DOHH2 (cell line): ENCODE results near the gene CEACAM6.

Source experiments
- H3F3A ChIP-seq: fragments of 200-600 bp; sonication (generic), shearing (Covaris generic); 2 replicates; pipeline ENCODE4 v1.6.0; 2016; ENCODE audit warnings: antibody characterized with exemption, mild to moderate bottlenecking; ENCODE audit not compliant: control insufficient read depth, insufficient read depth
- H3K27ac ChIP-seq: fragments of 200-600 bp; sonication (generic); 2 replicates; pipeline ENCODE4 v1.5.1; 2014; ENCODE audit warnings: low read depth, mild to moderate bottlenecking, low read length, moderate library complexity
- H3K27me3 ChIP-seq: fragments of 200-600 bp; sonication (generic); 2 replicates; pipeline ENCODE4 v1.6.1; 2014; ENCODE audit warnings: mild to moderate bottlenecking, low read length, mixed read lengths; ENCODE audit not compliant: control insufficient read depth
- H3K36me3 ChIP-seq: fragments of 200-600 bp; sonication (generic); 2 replicates; pipeline ENCODE4 v1.6.1; 2014; ENCODE audit warnings: mild to moderate bottlenecking, low read length, moderate library complexity, mixed read lengths; ENCODE audit not compliant: control insufficient read depth
- H3K4me1 ChIP-seq: fragments of 200-600 bp; sonication (generic); 2 replicates; pipeline ENCODE4 v1.6.1; 2014; ENCODE audit warnings: mild to moderate bottlenecking, low read length, mixed read lengths; ENCODE audit not compliant: control insufficient read depth
- H3K4me2 ChIP-seq: fragments of 200-600 bp; sonication (generic); 2 replicates; pipeline ENCODE4 v1.6.0; 2014; ENCODE audit warnings: mild to moderate bottlenecking, low read length, moderate library complexity
- H3K4me3 ChIP-seq: fragments of 200-600 bp; sonication (generic); 2 replicates; pipeline ENCODE4 v1.5.1; 2014; ENCODE audit warnings: mild to moderate bottlenecking, low read length, mixed read lengths
- H3K79me2 ChIP-seq: fragments of 200-600 bp; sonication (generic); 2 replicates; pipeline ENCODE4 v1.6.1; 2014; ENCODE audit warnings: mild to moderate bottlenecking, low read length, mixed read lengths; ENCODE audit not compliant: control insufficient read depth
- H3K9me2 ChIP-seq: fragments of 200-600 bp; sonication (generic); replicated peaks from 2 replicates; pipeline ENCODE4 v1.6.1; 2014; ENCODE audit warnings: mild to moderate bottlenecking, low read length, mixed read lengths; ENCODE audit not compliant: control insufficient read depth
- H3K9me3 ChIP-seq: fragments of 200-600 bp; sonication (generic); 2 replicates; pipeline ENCODE4 v1.6.1; 2014; ENCODE audit warnings: antibody characterized with exemption, low read length, mixed read lengths; ENCODE audit not compliant: control insufficient read depth, insufficient read depth
- H4K20me1 ChIP-seq: fragments of 200-600 bp; sonication (generic); 2 replicates; pipeline ENCODE4 v1.6.0; 2014; ENCODE audit warnings: low read depth, mild to moderate bottlenecking, antibody characterized with exemption, low read length, moderate library complexity; ENCODE audit not compliant: control insufficient read depth, insufficient read depth
- CTCF ChIP-seq: fragments of 200-600 bp; sonication (generic); IDR thresholded peaks from one replicate; pipeline ENCODE4 v1.5.1; 2014; ENCODE audit warnings: antibody characterized with exemption, mild to moderate bottlenecking, low read depth, low read length; ENCODE audit not compliant: poor library complexity, severe bottlenecking
- EZH2phosphoT487 ChIP-seq: fragments of 200-600 bp; sonication (generic); IDR thresholded peaks from 2 replicates; pipeline ENCODE4 v1.6.1; 2017; ENCODE audit warnings: borderline replicate concordance, mild to moderate bottlenecking, antibody characterized with exemption, low read length, moderate library complexity, mixed read lengths

The CEACAM6 gene

GRCh38 chr19:41711376-41712261 lies 43.7 kb upstream of the CEACAM6 start:
- no peaks in the 10 kb centered on the region for H4K20me1 ChIP-seq
- no peaks in the 10 kb centered on the region for H3K9me2 ChIP-seq
- no peak overlapping the region for H3K4me2 ChIP-seq
- no peak overlapping the region for H3K4me3 ChIP-seq
- H3K79me2 ChIP-seq = no peaks in the 10 kb centered on the region
- no peak for TF ChIP-seq EZH2phosphoT487
- no peak for TF ChIP-seq CTCF
- no peaks in the 10 kb centered on the region for H3F3A ChIP-seq
- no peaks in the 10 kb centered on the region for H3K36me3 ChIP-seq
- H3K9me3 ChIP-seq = no peaks in the 10 kb centered on the region
- no peak overlapping the region for H3K27ac ChIP-seq
- H3K27me3 ChIP-seq = peaks cover 22% of the 10 kb centered on the region
- H3K4me1 ChIP-seq = no peaks in the 10 kb centered on the region

GRCh38 chr19:41714598-41714997 lies 40.7 kb upstream of the CEACAM6 start:
- Histone ChIP-seq H3K9me2 (no peaks in the 10 kb centered on the region), H3K27me3 (peaks cover 30% of the 10 kb centered on the region)
- no peak for TF ChIP-seq EZH2phosphoT487
- TF ChIP-seq CTCF = no peak

GRCh38 chr19:41718761-41719160 lies 36.6 kb upstream of the CEACAM6 start:
- H3K9me3 ChIP-seq = no peaks in the 10 kb centered on the region
- no peaks in the 10 kb centered on the region for H3K9me2 ChIP-seq
- H3K79me2 ChIP-seq = no peaks in the 10 kb centered on the region
- peaks cover 18% of the 10 kb centered on the region for H3K27me3 ChIP-seq
- no peaks in the 10 kb centered on the region for H3F3A ChIP-seq
- H3K4me3 ChIP-seq = no peak overlapping the region
- no peaks in the 10 kb centered on the region for H3K36me3 ChIP-seq
- TF ChIP-seq CTCF = no peak
- TF ChIP-seq EZH2phosphoT487 = no peak
- no peaks in the 10 kb centered on the region for H4K20me1 ChIP-seq
- H3K27ac ChIP-seq = no peak overlapping the region
- no peaks in the 10 kb centered on the region for H3K4me1 ChIP-seq
- no peak overlapping the region for H3K4me2 ChIP-seq

More at GRCh38 chr19:41714598-41714997, 40.7 kb upstream of the CEACAM6 start:
- Histone ChIP-seq H3K9me3 (no peaks in the 10 kb centered on the region), H3K79me2 (no peaks in the 10 kb centered on the region), H3K4me3 (no peak overlapping the region), H3K4me2 (no peak overlapping the region), H3F3A (no peaks in the 10 kb centered on the region), H3K4me1 (no peaks in the 10 kb centered on the region), H3K36me3 (no peaks in the 10 kb centered on the region), H4K20me1 (no peaks in the 10 kb centered on the region), H3K27ac (no peak overlapping the region)
